Omental fat pad (tissue), 4 donors: ENCODE data around the gene HS3ST1. TPM values are rescaled to one million over a fixed set of nuclear protein-coding genes. Genes with fewer than 3 reads are reported as not detected.

Source experiments
- ATAC-seq: fragments of 150-250 bp; one replicate; pipeline ENCODE4 v1.9.1; 2016; ENCODE audit warnings: mild to moderate bottlenecking, moderate library complexity; ENCODE audit not compliant: low FRiP score
- DNase-seq: peaks from one replicate; pipeline ENCODE4 v3.0.0-alpha.2; 2019; ENCODE audit warnings: low spot score
- total RNA-seq, 4 donors: library from RNA; depleted of rRNA; stranded (reverse); fragments of >200 nt; gene quantifications; one replicate each; pipeline ENCODE4 v1.1.0, GENCODE V29; 2016
- TF ChIP-seq, protein P1 (sequence below), 3 donors: fragments of 450-650 bp; IDR thresholded peaks; one replicate each; pipeline ENCODE4 v1.5.1; 2016 to 2017; ENCODE audit warnings: antibody characterized with exemption in 3 of 3, mild to moderate bottlenecking in 3 of 3, moderate library complexity in 2 of 3

The HS3ST1 gene
- total RNA-seq, 4 donors from 2014 or later = 1.1 to 16.3 (median 3.6) TPM

DNA sequence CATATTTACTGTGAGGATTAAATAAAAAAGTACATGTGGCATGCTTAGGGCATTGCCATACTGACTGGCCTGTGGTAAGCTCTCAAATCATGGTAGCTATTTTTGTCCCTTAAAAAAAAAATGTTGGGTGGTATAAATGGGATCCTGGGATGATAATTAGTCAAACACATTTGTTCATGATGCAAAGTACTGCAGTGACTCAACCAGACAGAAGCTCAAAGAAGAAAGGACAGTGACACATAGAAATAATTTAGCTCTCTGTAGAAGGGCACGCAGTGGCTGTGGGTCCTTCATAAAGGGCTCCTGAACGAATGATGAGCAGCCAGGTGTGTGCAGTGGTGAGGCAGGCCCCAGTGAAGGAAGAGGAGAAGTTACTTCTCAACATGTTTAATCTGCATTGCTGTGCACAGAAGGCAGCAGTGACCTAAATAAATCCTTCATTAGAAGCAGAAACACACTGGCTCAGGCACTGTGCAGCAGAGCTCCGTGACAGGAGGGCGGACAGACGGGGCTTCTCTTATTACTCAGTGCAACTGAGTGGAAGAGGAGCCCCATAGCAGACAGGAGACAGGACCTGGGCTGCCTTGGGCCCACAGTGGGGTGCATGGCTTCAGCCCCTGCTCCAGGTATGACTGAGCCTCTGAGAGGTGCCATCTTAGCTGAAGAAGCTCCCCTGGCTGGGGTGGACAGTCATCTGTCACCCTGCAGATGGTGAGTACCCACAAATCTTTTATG, 20.3 kb downstream of the HS3ST1 start:
- TF ChIP-seq, protein P1, sequence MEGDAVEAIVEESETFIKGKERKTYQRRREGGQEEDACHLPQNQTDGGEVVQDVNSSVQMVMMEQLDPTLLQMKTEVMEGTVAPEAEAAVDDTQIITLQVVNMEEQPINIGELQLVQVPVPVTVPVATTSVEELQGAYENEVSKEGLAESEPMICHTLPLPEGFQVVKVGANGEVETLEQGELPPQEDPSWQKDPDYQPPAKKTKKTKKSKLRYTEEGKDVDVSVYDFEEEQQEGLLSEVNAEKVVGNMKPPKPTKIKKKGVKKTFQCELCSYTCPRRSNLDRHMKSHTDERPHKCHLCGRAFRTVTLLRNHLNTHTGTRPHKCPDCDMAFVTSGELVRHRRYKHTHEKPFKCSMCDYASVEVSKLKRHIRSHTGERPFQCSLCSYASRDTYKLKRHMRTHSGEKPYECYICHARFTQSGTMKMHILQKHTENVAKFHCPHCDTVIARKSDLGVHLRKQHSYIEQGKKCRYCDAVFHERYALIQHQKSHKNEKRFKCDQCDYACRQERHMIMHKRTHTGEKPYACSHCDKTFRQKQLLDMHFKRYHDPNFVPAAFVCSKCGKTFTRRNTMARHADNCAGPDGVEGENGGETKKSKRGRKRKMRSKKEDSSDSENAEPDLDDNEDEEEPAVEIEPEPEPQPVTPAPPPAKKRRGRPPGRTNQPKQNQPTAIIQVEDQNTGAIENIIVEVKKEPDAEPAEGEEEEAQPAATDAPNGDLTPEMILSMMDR (IDR thresholded peaks at IDR 0.05) = no peak
- ATAC-seq (no peak), DNase-seq (no peak)

DNA sequence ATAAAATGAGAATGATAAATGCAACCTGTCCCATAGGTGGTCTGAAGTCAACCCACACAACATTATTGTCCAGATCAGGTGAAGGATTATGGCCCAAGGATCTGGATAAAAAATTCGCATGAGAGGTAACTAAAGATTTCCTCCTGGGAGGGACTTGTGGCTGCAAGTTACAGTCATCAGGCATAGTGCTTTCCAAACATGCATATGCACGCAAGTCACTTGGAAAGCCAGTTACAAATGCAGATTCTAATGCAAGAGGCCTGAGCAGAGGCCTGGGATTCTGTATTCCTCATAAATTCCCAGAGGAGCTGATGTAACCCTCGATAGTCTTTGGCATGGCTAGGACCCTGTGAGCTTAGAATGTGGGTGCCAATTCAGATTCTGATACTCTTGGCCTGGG, 21.1 kb downstream of the HS3ST1 start:
- no peak for DNase-seq
- TF ChIP-seq, protein P1 (IDR thresholded peaks at IDR 0.05) = no peak
- no peak for ATAC-seq

DNA sequence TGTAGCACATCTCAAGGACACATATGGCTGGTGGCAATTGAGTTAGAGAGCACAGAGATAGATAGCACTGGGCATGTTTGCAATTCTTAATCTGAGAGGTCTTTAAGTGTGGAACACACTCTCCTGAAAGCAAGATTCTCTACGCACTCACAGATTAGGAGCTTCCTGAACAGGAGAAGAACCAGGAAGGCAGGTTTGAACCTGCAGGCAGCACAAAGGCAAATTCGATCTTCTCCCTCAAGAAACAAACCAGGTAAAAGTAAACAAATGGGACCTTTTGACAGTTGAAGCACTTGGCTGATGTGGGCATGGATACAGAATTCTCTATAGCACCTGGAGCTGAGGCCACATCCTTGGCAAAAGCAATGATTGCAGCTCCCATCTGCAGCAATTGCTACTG, 24.3 kb downstream of the HS3ST1 start:
- no peak for DNase-seq
- TF ChIP-seq, protein P1 (IDR thresholded peaks at IDR 0.05) = no peak
- ATAC-seq = no peak

DNA sequence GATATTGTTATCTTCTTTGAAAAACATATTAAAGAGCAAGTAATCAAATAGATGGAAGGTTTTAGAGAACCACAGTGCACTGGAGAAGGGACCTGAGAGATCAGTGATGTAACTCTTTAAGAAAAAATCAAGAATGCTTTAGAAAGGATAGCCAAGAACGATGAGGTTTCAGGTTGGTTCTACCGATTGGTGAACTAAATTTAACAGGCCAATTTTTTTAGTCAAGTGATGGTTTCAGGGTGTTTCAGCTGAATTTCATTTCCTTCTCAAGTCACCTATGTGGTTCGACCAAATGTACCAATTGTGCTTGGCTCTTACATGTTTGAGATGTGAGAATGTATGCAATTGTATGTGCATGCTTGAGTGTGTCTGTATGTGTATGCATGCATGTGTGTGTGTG, 26.5 kb downstream of the HS3ST1 start:
- DNase-seq (no peak), ATAC-seq (no peak)
- TF ChIP-seq, protein P1 (IDR thresholded peaks at IDR 0.05) = no peak

DNA sequence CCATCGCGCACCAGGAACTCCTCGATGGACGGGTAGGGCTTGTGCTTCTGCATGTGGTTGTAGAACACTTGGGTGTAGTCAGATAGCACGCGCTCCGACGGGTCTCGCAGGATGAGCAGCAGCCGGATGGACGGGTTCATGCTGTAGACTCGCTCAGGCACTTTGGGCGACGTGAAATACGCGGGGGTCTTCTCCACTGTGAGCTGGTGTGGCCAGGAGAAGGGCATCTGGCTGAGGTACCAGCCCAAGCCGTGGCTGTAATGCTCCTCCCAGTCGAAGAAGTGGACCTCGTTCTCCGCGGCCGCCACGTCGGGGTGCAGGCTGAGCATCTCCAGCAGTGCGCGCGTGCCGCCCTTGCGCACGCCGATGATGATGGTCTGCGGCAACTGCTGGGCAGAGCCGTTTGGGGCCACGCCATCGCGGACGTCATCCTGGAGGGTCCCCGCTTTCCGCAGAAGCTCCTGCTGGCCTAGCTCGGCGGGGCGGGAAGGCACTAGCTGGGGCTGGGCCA, 29.2 kb downstream of the HS3ST1 start:
- TF ChIP-seq, protein P1 (IDR thresholded peaks at IDR 0.05) = no peak
- DNase-seq = no peak
- ATAC-seq = no peak

DNA sequence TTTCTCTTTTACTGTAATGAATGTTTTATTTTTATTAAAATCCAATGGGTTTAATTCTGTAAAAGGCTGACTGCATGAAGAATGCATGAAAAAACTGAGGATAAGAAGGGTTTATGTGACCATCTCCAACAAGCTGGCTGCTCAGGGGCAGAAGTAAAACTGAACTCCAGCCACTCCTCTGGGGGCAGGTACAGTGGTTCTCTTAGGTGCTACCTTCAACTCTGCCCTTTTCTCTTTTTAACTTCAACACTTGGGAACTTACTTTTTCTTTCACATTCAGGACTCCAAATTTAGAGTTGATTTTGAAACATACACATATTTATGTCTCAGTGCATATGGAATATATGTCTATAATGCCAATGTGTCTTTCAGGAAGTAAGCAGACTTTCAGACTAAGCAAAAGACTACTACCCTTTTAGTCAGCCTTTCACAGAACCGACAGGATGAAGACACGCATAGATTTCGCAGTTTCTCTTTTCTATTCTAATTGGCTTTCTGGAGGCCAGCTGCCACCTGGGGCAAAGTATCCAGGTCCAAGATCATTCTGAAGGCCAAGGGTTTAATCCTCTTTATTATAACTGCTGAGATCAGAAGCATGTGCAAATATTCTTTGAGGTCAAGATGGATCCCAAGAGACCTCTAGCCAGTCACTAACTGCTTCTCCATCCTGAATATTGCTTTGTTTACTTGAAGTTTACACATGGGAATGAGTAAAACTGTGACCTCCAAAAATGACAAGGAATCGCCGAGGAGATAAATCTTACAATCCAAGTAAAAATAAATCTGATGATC, 30.7 kb downstream of the HS3ST1 start:
- TF ChIP-seq, protein P1 (IDR thresholded peaks at IDR 0.05) = no peak
- ATAC-seq (no peak), DNase-seq (no peak)
